ENCODE measurements around the gene NGEF. TPM values are rescaled to one million over a fixed set of nuclear protein-coding genes. Genes with fewer than 3 reads are reported as not detected.
"Not testable (repeated sequence)": the region's sequence is repeated elsewhere in the genome, so short reads cannot be mapped to it uniquely, and the experiment has no call there.

NGEF gene
- total RNA-seq, 4 donors from 2014 or later: 4.0 to 16.5 (median 6.2) TPM

DNA sequence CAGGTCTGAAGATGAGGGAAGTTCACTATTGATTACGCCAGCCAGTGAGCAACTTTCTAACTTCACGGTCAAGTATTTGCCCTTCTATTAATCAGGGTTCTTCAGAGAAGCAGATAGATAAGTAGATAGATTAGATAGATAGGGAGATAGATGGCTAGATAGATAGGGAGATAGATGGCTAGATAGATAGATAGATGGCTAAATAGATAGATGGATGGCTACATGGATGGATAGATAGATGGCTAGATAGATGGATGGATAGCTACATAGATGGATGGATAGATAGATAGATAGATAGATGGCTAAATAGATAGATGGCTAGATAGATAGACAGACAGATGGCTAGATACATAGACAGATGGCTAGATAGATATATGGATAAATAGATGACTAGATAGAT lies 42.3 kb upstream of the NGEF start:
- no peak for DNase-seq
- no peak overlapping the region for H3K4me3 ChIP-seq
- no peak overlapping the region for H3K27ac ChIP-seq
- intact Hi-C loops (cut with DNase I): no loop called here
- peaks cover 21 to 43% (median 25%) of the 10 kb centered on the region in 3 donors for H3K4me1 ChIP-seq
- no peaks in the 10 kb centered on the region for H3K36me3 ChIP-seq
- no peaks in the 10 kb centered on the region for H3K9me3 ChIP-seq
- H3K27me3 ChIP-seq: no peaks in the 10 kb centered on the region
- no peak for TF ChIP-seq POLR2A (IDR thresholded peaks at IDR 0.05)
- TF ChIP-seq, protein P1, sequence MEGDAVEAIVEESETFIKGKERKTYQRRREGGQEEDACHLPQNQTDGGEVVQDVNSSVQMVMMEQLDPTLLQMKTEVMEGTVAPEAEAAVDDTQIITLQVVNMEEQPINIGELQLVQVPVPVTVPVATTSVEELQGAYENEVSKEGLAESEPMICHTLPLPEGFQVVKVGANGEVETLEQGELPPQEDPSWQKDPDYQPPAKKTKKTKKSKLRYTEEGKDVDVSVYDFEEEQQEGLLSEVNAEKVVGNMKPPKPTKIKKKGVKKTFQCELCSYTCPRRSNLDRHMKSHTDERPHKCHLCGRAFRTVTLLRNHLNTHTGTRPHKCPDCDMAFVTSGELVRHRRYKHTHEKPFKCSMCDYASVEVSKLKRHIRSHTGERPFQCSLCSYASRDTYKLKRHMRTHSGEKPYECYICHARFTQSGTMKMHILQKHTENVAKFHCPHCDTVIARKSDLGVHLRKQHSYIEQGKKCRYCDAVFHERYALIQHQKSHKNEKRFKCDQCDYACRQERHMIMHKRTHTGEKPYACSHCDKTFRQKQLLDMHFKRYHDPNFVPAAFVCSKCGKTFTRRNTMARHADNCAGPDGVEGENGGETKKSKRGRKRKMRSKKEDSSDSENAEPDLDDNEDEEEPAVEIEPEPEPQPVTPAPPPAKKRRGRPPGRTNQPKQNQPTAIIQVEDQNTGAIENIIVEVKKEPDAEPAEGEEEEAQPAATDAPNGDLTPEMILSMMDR (IDR thresholded peaks at IDR 0.05): no peak
- WGBS, 2 donors: 93 to 100% methylated on average over 2 of the region's 2 CpGs

DNA sequence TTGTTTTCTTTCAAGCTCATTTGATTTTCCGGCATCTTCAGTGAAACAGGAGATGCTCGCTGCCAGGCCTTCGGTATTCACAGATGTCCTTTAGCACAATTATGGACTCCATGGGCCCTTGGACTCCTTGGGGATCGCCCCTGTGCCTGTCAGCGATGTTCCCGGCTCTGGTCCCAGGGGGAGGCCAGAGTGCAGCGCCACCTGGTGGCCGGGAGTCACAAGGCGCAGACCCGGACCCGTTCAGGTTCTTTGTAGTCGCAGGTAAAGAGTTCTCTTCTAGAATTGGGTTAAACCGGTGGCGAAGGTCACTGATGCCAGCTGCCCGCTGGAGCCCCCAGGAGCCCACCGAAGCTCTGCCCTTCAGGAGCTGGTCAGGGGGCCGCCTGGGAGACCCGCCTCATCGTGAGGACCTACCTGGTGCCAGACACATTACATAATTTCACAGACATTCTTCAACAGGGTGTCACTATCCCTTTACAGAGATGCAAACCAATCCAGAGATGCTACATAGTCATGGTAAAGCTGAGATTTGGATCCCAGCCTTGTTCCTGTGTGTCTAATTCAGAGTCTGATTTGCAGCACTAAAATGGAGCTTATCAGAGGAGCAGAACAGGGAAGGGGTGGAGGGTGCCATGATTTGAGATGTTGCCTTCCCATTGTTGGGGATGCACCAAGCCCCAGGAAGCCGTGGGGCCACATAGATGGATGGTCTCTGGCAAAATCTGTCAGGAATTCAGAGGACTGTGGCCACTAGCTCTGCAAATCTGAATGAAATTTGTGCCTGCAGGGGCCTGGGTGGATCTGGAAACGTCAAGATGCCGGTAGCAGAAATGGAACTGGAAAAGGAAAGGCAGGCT lies 41.1 kb upstream of the NGEF start:
- Histone ChIP-seq H3K27ac (no peak overlapping the region), H3K9me3 (no peaks in the 10 kb centered on the region), H3K27me3 (no peaks in the 10 kb centered on the region), H3K4me3 (no peak overlapping the region), H3K36me3 (no peaks in the 10 kb centered on the region), H3K4me1 (peaks cover 16 to 48% (median 25%) of the 10 kb centered on the region in 3 donors)
- intact Hi-C loops (cut with DNase I): no loop called here
- no peak for DNase-seq
- no peak for TF ChIP-seq POLR2A (IDR thresholded peaks at IDR 0.05)
- TF ChIP-seq, protein P1 (IDR thresholded peaks at IDR 0.05): peak; percentile 82 to 87 (median 83)
- 45 to 46% methylated on average over 16 to 21 of the region's 22 CpGs for WGBS, 2 donors

DNA sequence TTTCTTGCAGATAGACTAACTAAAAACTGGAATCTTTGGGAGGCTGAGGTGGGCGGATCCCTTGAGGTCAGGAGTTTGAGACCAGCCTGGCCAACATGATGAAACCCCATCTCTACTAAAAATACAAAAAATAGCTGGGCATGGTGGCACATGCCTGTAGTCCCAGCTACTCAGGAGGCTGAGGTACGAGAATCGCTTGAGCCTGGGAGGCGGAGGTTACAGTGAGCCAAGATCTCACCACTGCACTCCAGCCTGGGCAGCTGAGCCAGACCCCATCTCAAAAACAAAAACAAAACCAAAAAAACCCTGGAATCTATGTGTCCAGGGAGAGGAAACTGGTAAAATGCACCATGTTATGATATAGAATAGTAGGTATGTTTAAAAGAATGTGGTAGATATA lies 39.5 kb upstream of the NGEF start:
- H3K27ac ChIP-seq: peak overlapping the region in 2 of 4 donors; percentile 48 to 58
- H3K9me3 ChIP-seq; DNase-seq; H3K27me3 ChIP-seq; intact Hi-C loops (cut with DNase I); H3K36me3 ChIP-seq; H3K4me3 ChIP-seq: not testable (repeated sequence)
- 72 to 81% methylated on average over 4 of the region's 4 CpGs for WGBS, 2 donors
- peaks cover 24 to 61% (median 29%) of the 10 kb centered on the region in 3 donors for H3K4me1 ChIP-seq

DNA sequence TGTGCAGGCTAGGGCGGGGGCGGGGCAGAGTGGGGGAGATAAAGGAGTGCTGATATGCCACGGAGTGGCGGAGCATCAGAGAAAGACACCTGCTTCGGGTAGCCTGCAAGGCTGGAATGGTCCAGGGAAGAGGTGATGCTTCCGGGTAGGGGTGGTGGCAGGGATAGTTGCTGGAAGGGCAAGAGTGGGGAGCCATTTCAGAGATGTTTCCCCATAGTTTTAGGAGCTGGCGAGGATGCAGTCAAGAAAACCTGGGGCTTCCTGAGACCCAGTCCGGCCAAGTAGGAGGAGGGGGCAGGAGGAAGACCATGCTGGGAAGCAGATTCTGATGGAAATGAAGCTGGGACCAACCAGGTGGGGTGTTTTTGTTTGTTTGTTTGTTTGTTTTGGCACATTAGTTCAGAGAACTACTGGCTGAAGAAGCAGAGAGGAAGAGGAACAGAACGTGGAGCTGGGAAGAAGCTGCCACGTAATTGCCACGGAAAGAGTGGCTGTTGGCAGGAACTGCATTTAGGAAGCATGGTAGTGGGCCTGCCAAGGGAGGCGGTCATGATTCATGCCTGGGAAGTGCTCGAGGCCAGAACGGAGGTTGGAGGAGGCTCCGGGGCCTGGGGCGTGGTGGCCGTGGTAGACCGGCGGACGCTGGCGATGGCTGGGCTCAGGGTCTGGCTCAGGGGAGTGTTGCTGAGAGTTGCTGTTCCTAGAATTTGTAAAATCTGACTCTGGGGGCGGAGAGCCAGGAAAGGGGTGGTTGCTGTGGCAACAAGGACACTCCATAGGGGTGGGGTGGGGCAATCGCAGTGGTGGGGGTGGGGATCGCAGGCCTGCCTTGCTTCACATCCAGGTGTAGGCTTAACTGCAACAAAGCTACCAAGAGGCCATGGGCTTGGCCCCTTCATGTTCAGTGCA lies 38.4 kb upstream of the NGEF start:
- Histone ChIP-seq H3K27ac (peak overlapping the region; percentile 38 to 58 (median 44)), H3K27me3 (no peaks in the 10 kb centered on the region), H3K4me3 (no peak overlapping the region), H3K36me3 (no peaks in the 10 kb centered on the region), H3K9me3 (no peaks in the 10 kb centered on the region), H3K4me1 (peaks cover 24 to 64% (median 29%) of the 10 kb centered on the region in 3 donors)
- no peak for DNase-seq
- TF ChIP-seq, protein P1 (IDR thresholded peaks at IDR 0.05): peak in 1 of 6 experiments; percentile 10
- TF ChIP-seq POLR2A (IDR thresholded peaks at IDR 0.05): no peak
- intact Hi-C loops (cut with DNase I): no loop called here
- 40 to 42% methylated on average over 15 to 21 of the region's 24 CpGs for WGBS, 2 donors

DNA sequence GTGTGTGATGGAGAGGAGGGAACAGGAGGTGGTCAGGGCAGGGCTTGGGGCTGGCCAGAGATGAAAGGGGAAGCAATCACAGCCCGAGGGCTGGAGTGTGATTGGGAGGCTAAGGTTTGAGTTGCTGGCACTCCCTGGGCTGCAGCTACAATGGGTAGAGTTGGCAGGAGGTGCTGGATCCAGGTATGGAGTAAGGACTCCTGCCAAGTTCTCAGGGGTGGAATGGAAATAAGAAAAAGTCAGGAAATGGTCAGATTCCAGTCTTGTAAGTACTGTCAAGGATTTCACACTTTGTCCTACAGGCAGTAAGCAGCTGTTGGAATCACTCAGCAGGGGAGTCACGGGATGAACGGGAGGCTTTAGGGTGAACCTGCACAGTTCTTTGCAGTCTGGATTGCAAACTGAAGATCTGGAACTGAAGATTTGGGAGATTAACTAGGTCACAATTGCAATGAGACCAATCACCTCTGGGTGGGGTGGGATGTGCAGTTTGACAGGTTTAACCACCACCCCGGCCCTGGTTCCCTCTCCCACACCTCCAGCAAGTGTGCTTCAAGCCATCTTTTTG lies 36.2 kb upstream of the NGEF start:
- H3K4me3 ChIP-seq: no peak overlapping the region
- TF ChIP-seq, protein P1 (IDR thresholded peaks at IDR 0.05): peak in 1 of 6 experiments; percentile 14
- no peak for TF ChIP-seq POLR2A (IDR thresholded peaks at IDR 0.05)
- H3K36me3 ChIP-seq: no peaks in the 10 kb centered on the region
- H3K27me3 ChIP-seq: no peaks in the 10 kb centered on the region
- H3K27ac ChIP-seq: peak overlapping the region in 3 of 4 donors; percentile 10 to 36 (median 32)
- peaks cover 21 to 61% (median 29%) of the 10 kb centered on the region in 3 donors for H3K4me1 ChIP-seq
- intact Hi-C loops (cut with DNase I): no loop called here
- DNase-seq: no peak
- H3K9me3 ChIP-seq: no peaks in the 10 kb centered on the region
- 26 to 35% methylated on average over 4 of the region's 4 CpGs for WGBS, 2 donors
